ACHN (cell line): Measurements from ENCODE around the gene EN1.

Source experiments
- DNase-seq: peaks from one replicate; pipeline ENCODE4 v3.0.0-alpha.2; 2015
- in situ Hi-C: cut with HindIII; loops from 2 replicates; pipeline ENCODE4 v1.10.0; 2017; ENCODE audit warnings: low sequenced_read_pairs, low pct_ligation_motif_present, low pct_unique_long_range_greater_than_20kb

Gene EN1

GRCh38 chr2:118833716-118834439 lies 13.6 kb downstream of the EN1 start:
- in situ Hi-C loops: no loop called here
- no peak for DNase-seq

GRCh38 chr2:118832791-118833715 lies 14.4 kb downstream of the EN1 start:
- in situ Hi-C loops: no loop called here
- no peak for DNase-seq

GRCh38 chr2:118832071-118832790 lies 15.2 kb downstream of the EN1 start:
- in situ Hi-C loops: no loop called here
- DNase-seq: no peak

GRCh38 chr2:118830881-118831280 lies 16.6 kb downstream of the EN1 start:
- no peak for DNase-seq
- in situ Hi-C loops: no loop called here

- in situ Hi-C loops: no loop called here
- DNase-seq: no peak
These were observed 17.3 kb downstream of the EN1 start for GRCh38 chr2:118830118-118830517.

GRCh38 chr2:118826093-118826492 lies 21.4 kb downstream of the EN1 start:
- DNase-seq: no peak
- in situ Hi-C loops: no loop called here

GRCh38 chr2:118823633-118824032 lies 23.8 kb downstream of the EN1 start:
- DNase-seq: no peak
- in situ Hi-C loops: no loop called here

GRCh38 chr2:118822572-118822971 lies 24.9 kb downstream of the EN1 start:
- in situ Hi-C loops: no loop called here
- DNase-seq: no peak

- in situ Hi-C loops: no loop called here
- DNase-seq: no peak
These were observed 25.4 kb downstream of the EN1 start for GRCh38 chr2:118822015-118822414.

- in situ Hi-C loops: no loop called here
These were observed 30.0 kb downstream of the EN1 start for GRCh38 chr2:118817469-118817868.

GRCh38 chr2:118816669-118817068 lies 30.8 kb downstream of the EN1 start:
- in situ Hi-C loops: no loop called here
- DNase-seq: no peak

More at GRCh38 chr2:118817469-118817868, 30.0 kb downstream of the EN1 start:
- no peak for DNase-seq

- no peak for DNase-seq
- in situ Hi-C loops: no loop called here
These were observed 31.7 kb downstream of the EN1 start for GRCh38 chr2:118815731-118816130.

GRCh38 chr2:118815314-118815713 lies 32.1 kb downstream of the EN1 start:
- DNase-seq: no peak
- in situ Hi-C loops: no loop called here

- in situ Hi-C loops: no loop called here
- DNase-seq: no peak
These were observed 33.1 kb downstream of the EN1 start for GRCh38 chr2:118814368-118814767.

- in situ Hi-C loops: no loop called here
- DNase-seq: no peak
These were observed 33.7 kb downstream of the EN1 start for GRCh38 chr2:118813601-118814339.

GRCh38 chr2:118813111-118813510 lies 34.3 kb downstream of the EN1 start:
- no peak for DNase-seq
- in situ Hi-C loops: no loop called here

- no peak for DNase-seq
These were observed 34.9 kb downstream of the EN1 start for GRCh38 chr2:118812552-118812951.

GRCh38 chr2:118811514-118812115 lies 35.8 kb downstream of the EN1 start:
- DNase-seq: no peak
- in situ Hi-C loops: no loop called here

More at GRCh38 chr2:118812552-118812951, 34.9 kb downstream of the EN1 start:
- in situ Hi-C loops: no loop called here
